ENCODE measurements around the gene NPAS3.

DNA sequence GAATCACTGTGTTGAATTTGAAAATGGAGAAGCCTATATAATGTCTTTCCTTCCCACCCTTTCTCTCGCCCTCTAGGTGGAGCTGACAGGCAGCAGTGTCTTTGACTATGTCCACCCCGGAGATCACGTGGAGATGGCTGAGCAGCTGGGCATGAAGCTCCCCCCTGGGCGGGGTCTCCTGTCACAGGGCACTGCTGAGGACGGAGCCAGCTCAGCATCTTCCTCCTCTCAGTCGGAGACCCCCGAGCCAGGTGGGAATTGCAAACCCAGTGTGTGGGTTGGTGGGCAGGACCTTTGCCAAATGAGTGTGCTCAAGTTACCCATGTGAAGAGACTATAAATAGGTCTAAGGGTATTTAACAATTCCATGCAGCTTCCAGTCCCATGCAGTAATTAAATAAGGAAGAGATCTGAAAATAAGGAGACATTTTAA, 737.5 kb downstream of the NPAS3 start:
- no peak for TF ChIP-seq TAF1 (IDR thresholded peaks at IDR 0.05; ENCODE audit: low read depth, low read length)
- no peak for TF ChIP-seq POLR2A (IDR thresholded peaks at IDR 0.05; ENCODE audit: low read depth, low read length)
- no peak for TF ChIP-seq POLR2AphosphoS5 (IDR thresholded peaks at IDR 0.05; ENCODE audit: low read depth, low read length)
